A673 (cell line): ENCODE measurements around the gene SECTM1. TPM values are rescaled to one million over a fixed set of nuclear protein-coding genes. Genes with fewer than 3 reads are reported as not detected.

ENCODE experiments used
- BruUV-seq: library from RNA; stranded (reverse); fragments of 400-500 nt; replicated peaks from 2 replicates; lab custom pipeline; 2021; lab: Mats Ljungman, UMichigan
- CTCF ChIA-PET: fragments of 300-600 bp; sonication (Branson Sonifier 250); formaldehyde crosslinking; loops from one replicate; lab custom pipeline; 2022; ENCODE audit warnings: antibody characterized with exemption; lab: Charles Lee
- POLR2A ChIA-PET: fragments of 300-600 bp; sonication (Branson Sonifier 250); formaldehyde crosslinking; loops from one replicate; lab custom pipeline; 2022; ENCODE audit warnings: antibody characterized with exemption; ENCODE audit not compliant: low non-redundant PET; lab: Charles Lee
- DNase-seq: peaks from one replicate; pipeline ENCODE4 v3.0.0-alpha.2; 2015; ENCODE audit warnings: low spot score
- H3K27ac ChIP-seq: fragments of 200-600 bp; sonication (generic); 2 replicates; pipeline ENCODE4 v1.5.1; 2016; ENCODE audit warnings: mixed run types, low read depth, mild to moderate bottlenecking, mixed read lengths, antibody characterized with exemption, low read length; ENCODE audit not compliant: poor library complexity, severe bottlenecking
- H3K27me3 ChIP-seq: fragments of 200-600 bp; sonication (generic); replicated peaks from 2 replicates; pipeline ENCODE4 v1.6.1; 2017; ENCODE audit warnings: mixed run types, low read depth, mild to moderate bottlenecking, mixed read lengths, antibody characterized with exemption, low read length; ENCODE audit not compliant: insufficient read depth, poor library complexity
- H3K36me3 ChIP-seq: fragments of 200-600 bp; sonication (generic); 2 replicates; pipeline ENCODE4 v1.6.1; 2016; ENCODE audit warnings: mixed run types, mild to moderate bottlenecking, mixed read lengths, antibody characterized with exemption, low read length; ENCODE audit not compliant: insufficient read depth, poor library complexity, severe bottlenecking
- H3K4me1 ChIP-seq: fragments of 200-600 bp; sonication (generic); 2 replicates; pipeline ENCODE4 v1.6.1; 2017; ENCODE audit warnings: mixed run types, mild to moderate bottlenecking, mixed read lengths, antibody characterized with exemption, low read length; ENCODE audit not compliant: insufficient read depth, poor library complexity, severe bottlenecking
- H3K4me3 ChIP-seq: fragments of 200-600 bp; sonication (generic); 2 replicates; pipeline ENCODE4 v1.5.1; 2016; ENCODE audit warnings: low read depth, mixed run types, mild to moderate bottlenecking, mixed read lengths, low read length; ENCODE audit not compliant: poor library complexity, severe bottlenecking
- H3K9me3 ChIP-seq: fragments of 200-600 bp; sonication (generic); 2 replicates; pipeline ENCODE4 v1.6.1; 2016; ENCODE audit warnings: mixed run types, low read depth, mild to moderate bottlenecking, mixed read lengths, antibody characterized with exemption, low read length; ENCODE audit not compliant: poor library complexity, severe bottlenecking
- EZH2 ChIP-seq: fragments of 200-600 bp; sonication (generic); IDR thresholded peaks from 2 replicates; pipeline ENCODE4 v1.6.1; 2017; ENCODE audit warnings: borderline replicate concordance, low read depth, mild to moderate bottlenecking, mixed read lengths, antibody characterized with exemption, low read length; ENCODE audit not compliant: poor library complexity, severe bottlenecking
- intact Hi-C: fragments of 100-400 bp; cut with micrococcal nuclease; formaldehyde crosslinking; loops from one replicate; pipeline ENCODE4 v1.10.0; 2022; ENCODE audit not compliant: unreplicated experiment
- total RNA-seq: library from RNA; stranded (reverse); gene quantifications from 2 replicates; pipeline ENCODE4 v1.2.3, GENCODE V29; 2021
- TF ChIP-seq, protein P1 (sequence below): fragments of 300-800, 200-600 bp; sonication (generic); conservative IDR thresholded peaks from 2 replicates; pipeline ENCODE4 v1.5.1; 2017; ENCODE audit warnings: low read depth, mild to moderate bottlenecking, antibody characterized with exemption, low read length, moderate library complexity, mixed read lengths

SECTM1 gene
- total RNA-seq, 1 experiment from 2014 or later, result 1.4 TPM

DNA sequence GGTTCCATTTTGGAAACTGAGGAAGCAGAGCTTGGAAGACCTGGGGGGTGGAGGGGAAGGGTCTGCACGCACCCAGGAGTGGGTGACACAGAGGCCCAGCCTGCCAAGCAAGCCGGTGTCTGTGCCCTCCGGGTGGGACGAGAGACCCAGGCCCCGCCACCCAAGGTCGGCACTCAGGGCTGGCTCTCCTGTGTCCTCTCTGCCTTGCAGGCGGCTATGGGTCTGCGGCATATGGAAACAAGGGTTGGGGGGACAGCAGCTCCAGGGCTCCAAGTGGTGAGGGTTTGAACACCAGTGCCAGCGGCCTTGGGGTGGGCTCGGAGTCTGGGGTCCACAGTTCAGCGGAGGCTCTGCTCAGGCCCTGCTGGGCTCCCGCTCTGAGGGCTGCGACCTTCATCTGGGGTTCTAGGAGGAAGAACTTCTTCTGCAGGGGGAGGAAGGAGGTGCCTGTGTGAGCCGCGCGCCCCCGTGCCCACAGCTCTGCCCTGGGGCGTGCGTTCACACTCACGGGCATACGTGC, 11.6 kb downstream of the SECTM1 start:
- intact Hi-C loops, result loop anchor here (2.0 kb wide), 1 partner anchor 77 kb away; no protein-coding TSS in a partner anchor
- Histone ChIP-seq H3K9me3 (no peaks in the 10 kb centered on the region), H3K27me3 (no peaks in the 10 kb centered on the region), H3K27ac (no peak overlapping the region), H3K36me3 (no peaks in the 10 kb centered on the region), H3K4me1 (no peaks in the 10 kb centered on the region), H3K4me3 (no peak overlapping the region)
- TF ChIP-seq, protein P1, sequence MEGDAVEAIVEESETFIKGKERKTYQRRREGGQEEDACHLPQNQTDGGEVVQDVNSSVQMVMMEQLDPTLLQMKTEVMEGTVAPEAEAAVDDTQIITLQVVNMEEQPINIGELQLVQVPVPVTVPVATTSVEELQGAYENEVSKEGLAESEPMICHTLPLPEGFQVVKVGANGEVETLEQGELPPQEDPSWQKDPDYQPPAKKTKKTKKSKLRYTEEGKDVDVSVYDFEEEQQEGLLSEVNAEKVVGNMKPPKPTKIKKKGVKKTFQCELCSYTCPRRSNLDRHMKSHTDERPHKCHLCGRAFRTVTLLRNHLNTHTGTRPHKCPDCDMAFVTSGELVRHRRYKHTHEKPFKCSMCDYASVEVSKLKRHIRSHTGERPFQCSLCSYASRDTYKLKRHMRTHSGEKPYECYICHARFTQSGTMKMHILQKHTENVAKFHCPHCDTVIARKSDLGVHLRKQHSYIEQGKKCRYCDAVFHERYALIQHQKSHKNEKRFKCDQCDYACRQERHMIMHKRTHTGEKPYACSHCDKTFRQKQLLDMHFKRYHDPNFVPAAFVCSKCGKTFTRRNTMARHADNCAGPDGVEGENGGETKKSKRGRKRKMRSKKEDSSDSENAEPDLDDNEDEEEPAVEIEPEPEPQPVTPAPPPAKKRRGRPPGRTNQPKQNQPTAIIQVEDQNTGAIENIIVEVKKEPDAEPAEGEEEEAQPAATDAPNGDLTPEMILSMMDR, result no peak
- TF ChIP-seq EZH2, result no peak
- ChIA-PET CTCF (no interaction called here), POLR2A (no interaction called here)
- DNase-seq, result no peak
- no TSS peak for BruUV-seq

DNA sequence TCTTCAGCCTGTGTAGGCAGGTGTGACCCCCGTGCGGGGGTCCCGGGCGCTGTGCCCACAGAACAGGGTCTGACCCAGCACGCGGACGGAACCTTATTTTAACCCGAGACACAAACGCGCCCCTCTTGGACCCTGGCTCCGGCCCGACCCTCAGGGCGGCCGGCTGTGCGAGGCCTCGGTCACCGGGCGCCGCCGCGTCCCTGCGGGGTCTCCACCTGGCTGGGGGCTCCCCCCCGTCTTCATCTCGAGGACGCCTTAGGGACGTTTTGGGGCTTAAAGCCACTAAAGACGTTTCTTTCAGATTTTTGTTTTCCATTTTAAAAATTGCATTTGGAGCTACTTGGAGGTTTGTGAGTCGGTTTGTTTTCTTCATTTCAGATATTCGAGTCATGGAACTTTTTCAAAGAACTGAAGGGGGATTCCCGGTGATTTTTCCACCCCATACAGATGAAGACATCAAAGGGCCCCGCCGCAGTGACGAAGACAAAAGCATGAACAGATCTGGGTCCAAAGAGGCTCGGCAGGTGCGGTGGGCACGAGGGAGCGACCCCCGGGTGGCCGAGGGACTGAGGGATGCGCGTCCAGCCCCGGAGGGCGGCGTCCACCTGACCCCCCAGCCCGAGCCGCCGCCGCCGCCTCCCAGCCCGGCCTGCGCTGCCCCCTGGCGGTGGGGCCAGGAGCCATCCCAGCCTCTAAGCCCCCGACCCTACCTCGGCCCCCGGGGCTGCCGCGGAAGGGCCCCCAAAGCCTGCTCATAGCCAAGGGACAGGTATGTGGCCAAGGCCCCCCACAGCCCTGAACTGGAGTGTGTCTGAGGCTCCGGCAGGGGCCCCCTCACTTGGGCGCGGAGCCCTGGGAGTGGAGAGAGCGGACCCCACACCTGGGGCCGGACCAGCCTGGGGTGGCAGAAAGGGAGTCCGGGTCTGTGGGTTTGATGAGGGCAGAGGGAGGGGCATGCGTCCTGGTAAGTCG, 12.3 kb downstream of the SECTM1 start:
- TF ChIP-seq, protein P1, result peak; percentile 79
- TF ChIP-seq EZH2, result no peak
- Histone ChIP-seq H3K9me3 (no peaks in the 10 kb centered on the region), H3K4me1 (no peaks in the 10 kb centered on the region), H3K4me3 (no peak overlapping the region), H3K36me3 (no peaks in the 10 kb centered on the region), H3K27me3 (no peaks in the 10 kb centered on the region), H3K27ac (no peak overlapping the region)
- no TSS peak for BruUV-seq
- CTCF ChIA-PET, result interaction anchor here (0.6 kb wide), 1 partner anchor 451 kb away, joined by 3 read pairs; no protein-coding TSS in a partner anchor
- no peak for DNase-seq
- POLR2A ChIA-PET, result no interaction called here
- intact Hi-C loops, result loop anchor here (2.0 kb wide), 1 partner anchor 76 kb away; no protein-coding TSS in a partner anchor

DNA sequence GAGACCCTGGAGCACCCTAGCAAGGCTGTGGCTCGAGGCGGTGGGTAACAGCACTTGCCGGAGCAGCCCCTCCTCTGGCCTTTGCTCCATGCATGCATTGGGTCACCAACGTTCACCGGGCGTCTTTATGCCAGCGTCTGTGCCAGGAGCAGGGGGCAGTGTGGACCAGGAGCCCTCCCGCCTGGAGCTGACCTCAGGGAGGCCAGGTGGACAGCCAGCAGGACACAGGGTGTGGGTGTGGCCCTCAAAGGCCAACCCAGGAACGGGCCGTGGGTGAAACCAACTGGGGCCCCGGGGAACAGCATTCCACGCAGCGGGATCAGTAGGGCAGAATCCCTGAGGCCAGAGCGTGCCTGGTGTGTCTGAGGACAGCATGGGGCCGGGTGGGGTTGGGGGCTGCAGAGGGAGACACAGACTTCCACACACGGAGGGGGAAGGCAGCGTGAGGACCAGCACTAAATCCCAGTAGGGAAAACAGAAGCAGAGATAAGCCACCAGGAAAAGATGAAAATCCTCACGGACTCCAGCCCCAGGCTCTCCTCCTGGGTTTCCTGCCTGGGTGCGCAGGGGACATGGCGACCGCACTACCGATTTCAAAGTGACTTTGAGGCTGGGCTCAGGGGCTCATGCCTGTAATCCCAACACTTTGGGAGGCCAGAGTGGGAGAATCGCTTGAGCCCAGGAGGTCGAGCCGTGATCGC, 13.3 kb downstream of the SECTM1 start:
- no peaks in the 10 kb centered on the region for H3K4me1 ChIP-seq
- intact Hi-C loops, result loop anchor here (2.0 kb wide), 1 partner anchor 75 kb away; no protein-coding TSS in a partner anchor
- no peaks in the 10 kb centered on the region for H3K9me3 ChIP-seq
- no peak overlapping the region for H3K4me3 ChIP-seq
- no peaks in the 10 kb centered on the region for H3K27me3 ChIP-seq
- CTCF ChIA-PET, result no interaction called here
- TF ChIP-seq, protein P1, result no peak
- no peak for TF ChIP-seq EZH2
- no TSS peak for BruUV-seq
- POLR2A ChIA-PET, result no interaction called here
- no peaks in the 10 kb centered on the region for H3K36me3 ChIP-seq
- DNase-seq, result no peak
- H3K27ac ChIP-seq, result no peak overlapping the region
